ENCODE measurements around the gene KCTD1.

KCTD1 gene

DNA sequence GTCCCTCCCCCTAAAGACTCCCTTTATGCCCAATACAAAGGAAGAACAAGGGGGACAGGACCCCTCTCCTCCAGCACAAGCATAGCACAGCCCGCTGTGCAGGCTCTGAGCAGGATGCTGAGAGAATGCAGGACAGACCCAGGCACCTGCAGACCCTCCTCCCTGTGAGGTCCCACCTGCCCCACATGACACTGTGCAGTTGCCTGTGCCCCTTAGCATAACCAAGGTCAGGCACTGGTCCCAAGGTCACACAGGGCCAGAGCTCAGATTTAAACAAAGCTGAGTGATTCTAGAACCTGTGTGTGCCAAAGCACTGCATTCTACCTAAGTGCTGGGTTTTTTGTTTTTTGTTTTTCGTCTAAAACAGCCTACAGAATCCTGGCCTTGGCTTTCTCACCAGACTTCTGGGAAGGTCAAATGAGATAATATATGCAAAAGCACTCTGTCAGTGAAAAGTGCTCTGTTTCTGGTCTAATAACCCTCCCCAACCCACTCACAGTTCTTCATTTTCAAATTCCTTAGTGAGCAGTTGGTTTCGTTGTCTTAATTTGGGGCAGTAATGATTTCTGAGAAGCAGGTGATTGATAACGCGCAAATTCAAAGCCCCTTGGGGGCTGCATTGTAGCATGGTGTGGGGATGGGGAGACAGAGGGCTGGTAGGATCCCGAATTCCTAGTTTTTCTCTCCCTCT, 125.7 kb downstream of the KCTD1 start:
- DNase-seq: no peak

DNA sequence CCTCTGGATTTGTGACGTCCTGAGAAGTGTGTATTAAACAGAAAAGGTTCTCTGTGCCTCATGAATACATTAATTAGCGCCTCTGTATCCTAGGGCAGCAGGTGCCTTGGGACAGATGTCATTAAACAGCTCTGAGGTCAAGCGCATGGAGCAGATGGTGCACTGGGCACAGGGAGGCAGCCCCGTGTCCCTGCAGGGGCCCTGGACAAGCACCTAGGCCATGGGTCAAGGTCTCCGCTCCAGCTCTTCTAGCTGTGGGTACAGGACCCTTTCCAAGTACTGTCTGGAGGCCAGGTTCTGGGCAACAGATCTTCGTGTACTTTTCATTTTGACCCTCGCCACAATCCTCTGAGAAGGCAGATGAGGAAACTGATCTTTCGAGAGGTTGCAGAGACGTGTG, 126.4 kb downstream of the KCTD1 start:
- DNase-seq: no peak

DNA sequence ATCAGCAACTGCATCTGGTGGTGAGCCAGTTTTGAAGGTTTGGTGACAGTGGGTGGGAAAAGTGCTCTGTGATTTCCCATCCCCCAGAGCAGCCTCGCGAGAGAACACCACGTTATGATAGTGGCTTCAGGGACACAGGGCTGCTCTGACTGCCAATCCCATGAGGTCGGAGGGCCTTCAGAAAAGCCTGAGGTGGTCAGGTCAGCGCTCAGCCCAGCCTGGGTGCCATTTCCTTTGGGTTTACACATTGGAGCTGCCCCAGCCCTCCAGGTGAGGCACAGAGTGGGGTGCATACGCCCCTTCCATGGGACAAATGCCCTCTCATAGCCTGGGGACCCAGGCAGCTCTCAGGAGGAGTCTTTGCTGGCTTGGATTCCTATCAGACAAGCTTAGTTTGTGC, 126.8 kb downstream of the KCTD1 start:
- DNase-seq: no peak

DNA sequence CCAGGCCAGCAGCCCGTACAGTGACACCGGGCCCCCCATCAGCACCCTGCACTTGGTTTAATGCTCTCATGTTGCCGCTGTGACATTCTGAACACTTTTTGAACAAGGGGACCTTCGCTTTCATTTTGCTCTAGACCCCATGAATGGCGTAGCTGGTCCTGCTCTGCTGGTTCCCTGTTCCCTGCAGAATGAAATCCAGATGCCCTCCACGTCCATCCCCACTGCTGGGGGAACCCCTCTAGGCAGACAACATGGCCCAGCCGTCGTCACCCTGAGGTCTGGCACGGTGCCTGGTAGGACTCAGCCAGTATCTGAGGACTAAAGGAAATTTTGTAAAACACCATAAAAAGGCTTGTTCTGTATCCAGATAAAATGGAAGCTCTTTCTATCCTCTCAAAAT, 128.6 kb downstream of the KCTD1 start:
- no peak for DNase-seq

DNA sequence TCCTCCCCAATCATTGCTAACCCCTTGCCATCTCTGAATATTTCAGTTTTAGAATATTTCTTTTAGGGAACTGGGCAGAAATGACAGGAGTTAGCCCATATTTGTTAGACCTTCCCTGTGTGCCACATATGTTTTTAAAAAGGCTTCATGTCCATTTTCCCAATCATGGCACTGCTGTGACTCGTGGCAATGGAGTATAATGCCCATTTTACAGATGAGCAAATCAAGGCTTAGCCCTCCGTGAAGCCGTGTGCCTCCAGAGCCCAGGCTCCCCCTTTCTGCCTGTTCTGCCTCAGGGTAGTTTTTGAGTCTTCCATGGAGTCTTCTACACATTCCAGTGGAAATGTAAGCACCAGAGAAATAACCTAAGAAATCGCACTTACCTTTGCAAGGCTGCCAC, 130.1 kb downstream of the KCTD1 start:
- DNase-seq: no peak

DNA sequence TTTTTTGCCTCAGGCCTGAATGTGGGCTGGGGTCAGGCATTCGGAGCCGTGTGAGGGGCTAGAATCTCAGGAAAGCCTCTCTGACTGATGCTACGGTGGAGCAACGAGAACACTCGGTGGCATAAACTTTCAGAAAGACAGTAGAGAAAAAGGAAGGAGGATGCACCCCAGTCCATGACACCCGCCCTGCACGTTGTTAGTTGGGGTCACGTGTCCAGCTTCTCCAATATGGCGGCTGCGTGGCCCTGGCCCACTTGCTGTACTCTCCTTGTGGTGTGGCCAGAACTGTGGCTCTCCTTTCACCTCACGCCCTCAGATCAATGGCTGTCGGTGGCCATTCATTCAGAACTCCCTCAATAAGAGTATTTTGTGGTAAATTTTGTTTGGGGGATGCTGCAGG, 131.2 kb downstream of the KCTD1 start:
- no peak for DNase-seq

DNA sequence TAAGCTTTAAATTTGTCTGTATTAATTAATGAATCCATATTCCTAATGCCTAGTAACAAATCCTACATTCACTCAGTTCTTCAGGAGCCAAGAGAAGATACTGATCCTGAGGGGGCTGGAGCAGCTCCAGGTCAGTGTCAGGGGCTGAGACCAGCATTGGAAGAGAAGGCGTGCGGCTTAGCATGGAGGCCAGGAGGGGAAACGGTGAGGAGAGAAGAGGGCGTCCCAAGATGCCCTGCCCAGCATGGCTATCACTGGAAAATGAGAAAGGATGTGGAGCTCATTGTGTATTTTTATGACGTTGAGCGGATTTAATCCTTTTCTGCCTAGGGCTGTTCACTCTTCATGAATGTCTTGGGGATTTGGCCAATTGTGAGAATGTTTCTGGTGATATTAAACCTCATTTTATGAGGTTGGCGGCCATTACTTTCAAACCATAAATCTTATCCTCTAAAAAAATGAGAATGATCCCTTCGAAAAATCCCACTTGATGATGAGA, 131.7 kb downstream of the KCTD1 start:
- no peak for DNase-seq

DNA sequence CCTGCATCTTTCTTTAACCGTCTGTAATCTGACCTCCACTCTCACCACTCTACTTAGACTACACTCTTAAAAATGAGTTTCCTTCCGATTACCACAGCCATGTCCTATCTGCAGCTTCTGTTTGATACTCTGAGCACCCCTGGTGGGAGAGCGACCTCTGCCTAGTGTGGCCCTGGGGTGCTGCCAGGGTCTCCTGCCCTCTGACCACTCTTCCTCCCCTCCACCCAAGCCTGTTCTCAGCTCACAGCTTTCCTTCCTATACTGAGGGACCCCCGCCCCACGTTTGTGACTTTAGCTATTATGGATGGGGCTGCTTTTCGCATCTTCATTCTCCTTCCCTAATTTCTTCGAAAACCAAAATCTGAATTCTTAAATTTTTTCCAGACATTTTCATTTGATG, 132.7 kb downstream of the KCTD1 start:
- no peak for DNase-seq

DNA sequence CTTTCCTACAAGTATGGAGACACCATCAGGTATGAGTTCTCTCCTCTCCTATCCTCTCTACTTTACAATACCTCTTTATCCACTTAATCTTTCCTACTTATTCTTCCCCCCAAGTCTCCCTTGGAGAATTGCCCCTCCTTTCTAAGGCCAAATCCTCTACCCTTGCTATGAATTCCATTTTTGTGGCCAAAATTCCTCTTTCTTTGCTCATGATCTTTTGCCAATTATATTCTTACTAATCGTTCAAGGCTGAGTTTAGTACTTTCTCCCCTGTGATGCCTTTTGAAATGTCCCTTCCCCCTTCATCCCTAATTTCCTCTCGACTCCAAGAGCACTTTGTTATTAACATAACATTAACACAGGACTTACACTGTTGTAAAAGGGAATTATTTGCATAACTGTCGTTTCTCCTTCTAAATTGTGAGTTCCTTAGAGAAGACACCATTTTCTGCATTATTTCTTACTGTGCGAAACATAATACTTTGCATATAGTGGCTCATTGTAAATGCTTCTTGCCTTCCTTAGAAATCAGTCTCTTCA, 133.4 kb downstream of the KCTD1 start:
- no peak for DNase-seq

DNA sequence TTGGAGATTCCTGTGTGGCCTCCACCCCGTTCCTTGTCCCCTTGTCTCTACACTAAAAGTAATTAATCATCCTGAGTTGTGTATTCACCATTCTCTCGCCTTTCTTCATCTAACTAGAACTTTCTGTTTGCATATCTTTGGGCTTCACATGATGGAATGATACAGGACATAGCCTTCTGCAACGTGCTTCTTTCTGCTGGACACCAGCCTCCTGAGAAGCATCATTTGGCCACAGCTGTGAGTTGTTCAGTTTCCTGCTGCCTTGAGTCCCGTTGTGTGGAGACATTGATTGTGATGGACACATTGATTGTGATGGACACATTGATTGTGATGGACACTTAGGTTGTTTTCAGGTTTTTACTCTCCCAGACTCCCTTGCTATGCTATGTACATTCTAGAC, 139.3 kb downstream of the KCTD1 start:
- no peak for DNase-seq

DNA sequence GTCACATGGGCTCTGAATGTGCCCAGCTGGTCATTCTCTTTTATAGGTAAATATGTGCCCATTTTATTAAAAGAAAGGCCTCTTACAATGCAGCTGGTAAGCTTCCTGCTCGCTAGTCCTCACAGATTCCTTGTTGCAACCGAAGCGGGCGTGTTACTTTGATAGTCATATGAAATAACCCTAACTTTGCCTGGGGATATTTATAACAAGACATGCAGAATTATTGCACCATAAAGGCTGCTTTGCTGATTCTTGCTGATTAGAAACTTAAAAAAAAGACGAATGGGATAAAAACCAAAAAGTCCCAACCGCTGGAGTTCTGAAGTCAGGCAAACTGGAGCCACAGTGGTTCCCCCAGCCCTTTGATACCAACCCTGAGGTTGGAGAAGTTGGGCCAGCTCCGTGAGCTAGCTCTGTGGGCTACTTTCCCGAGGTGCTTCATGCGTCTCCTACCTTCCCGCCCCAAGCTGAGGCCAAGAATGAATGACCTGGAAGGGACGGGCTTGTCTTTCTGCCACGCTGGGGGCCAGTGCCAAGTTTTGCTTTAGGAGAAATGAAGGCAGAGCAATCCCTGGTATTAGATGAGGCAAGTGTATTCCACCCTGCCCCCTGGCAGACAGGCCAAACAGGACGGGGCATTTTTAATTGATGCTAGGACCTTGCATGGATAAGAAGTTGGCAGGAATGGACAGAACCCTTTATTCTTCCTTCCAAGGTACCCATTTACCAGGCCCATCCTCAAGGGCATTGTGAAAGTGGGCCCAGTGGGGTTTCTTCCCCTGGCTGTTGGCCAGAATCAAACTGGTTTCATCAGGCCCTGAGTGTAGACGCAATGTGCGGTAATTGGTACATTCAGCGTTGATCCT, 140.4 kb downstream of the KCTD1 start:
- DNase-seq: no peak

DNA sequence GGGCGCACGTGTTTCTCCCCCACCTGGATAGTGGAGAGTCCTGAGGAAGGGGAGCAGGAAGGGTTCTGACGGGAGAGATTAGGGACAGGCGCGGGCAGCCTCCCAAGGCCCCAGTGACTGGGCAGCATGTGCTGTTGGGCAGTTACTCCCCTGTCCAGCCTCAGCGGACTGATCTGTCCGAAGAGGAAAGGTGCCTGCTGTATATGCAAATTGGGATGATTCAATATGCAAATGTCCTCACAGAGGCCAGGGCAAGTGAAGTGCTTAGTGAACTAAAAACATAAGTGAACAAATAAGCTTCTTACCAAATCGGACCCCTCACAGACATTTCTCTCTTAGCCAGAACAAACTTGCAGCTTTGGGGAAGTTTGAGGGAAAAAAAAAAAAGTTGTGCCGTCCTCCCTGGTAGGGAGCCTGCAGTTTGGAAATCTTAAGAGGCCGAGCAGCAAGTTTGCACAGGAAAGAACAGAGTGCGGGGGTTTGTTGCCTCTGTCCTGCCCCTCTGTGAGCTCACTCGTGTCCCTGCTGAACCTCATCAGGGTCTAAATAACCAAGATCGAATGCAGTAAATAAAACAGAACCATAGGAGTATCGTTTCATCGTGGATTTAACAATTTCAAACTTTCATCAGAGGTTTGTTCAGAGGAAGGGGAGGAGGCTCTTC, 141.4 kb downstream of the KCTD1 start:
- no peak for DNase-seq

DNA sequence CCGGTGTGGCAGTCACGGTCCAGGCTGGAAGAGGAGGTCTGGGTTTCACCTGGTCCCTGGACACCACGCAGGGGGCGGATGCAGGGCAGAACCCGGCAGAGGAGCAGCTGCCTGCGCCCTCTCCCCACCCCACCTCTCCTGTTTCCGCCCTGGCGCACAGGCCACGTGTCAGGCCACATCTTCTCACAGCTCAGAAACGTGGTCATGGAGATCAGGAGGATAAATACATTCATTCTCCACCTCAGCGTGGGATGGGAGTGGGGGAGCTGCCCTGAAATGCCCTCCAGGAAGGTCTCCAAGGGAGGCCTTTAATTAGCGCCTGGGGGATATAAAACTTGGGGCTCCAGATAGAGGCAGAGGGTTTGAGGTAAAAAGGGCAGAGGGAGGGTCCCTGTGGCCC, 142.0 kb downstream of the KCTD1 start:
- no peak for DNase-seq

DNA sequence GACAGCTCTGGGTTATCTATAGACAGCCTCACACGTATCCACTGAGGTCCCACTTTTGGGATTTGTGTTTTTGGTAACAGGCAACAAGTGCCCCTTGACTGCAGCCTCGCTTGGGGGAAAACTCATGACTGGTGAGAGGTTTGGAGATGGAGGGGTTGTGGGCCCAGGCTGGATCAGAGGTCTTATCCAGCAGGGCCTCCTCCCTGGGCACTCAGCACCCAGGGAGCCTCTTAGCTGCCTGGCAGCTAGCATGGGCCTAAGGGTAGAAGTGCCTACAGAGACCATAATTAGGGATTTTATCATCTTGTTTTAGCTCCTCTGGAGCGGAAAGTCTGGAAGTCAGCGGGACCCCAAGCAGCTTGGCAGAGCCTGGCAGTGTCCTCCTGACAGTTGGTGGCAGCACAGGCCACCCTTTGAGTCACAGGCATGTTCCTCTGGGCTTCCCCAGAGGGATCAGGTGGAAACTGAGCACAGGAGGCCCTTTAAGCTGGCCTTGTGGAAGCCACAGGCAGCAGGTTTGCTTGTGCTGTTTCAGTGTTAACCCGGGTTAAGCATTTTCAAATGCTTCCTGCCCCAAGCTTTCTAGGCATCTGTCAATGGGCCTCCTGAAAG, 143.1 kb downstream of the KCTD1 start:
- DNase-seq: no peak
